CD4-positive, alpha-beta memory T cell (primary cell): ENCODE data around the gene SLC17A8. TPM values are rescaled to one million over a fixed set of nuclear protein-coding genes. Genes with fewer than 3 reads are reported as not detected.

ENCODE experiments used
- CTCF ChIA-PET: fragments of 350-600 bp; sonication (Branson Sonifier 250); formaldehyde crosslinking; loops from one replicate; lab custom pipeline; 2021; ENCODE audit warnings: inconsistent platforms; ENCODE audit not compliant: partially characterized antibody; lab: Charles Lee
- POLR2A ChIA-PET: fragments of 350-600 bp; sonication (Branson Sonifier 250); formaldehyde crosslinking; loops from one replicate; lab custom pipeline; 2021; ENCODE audit not compliant: partially characterized antibody; lab: Charles Lee
- DNase-seq, 5 donors: peaks; one replicate each; pipeline versions ENCODE4 v3.0.0 to v3.0.0-alpha.2; 2020 to 2022; ENCODE audit warnings: mixed read lengths in 1 of 5
- H3K27ac ChIP-seq: one replicate; pipeline ENCODE4 v1.7.0; 2013; ENCODE audit warnings: low read depth, low read length
- H3K27me3 ChIP-seq: 2 replicates; pipeline ENCODE4 v1.7.0; 2013; ENCODE audit warnings: mild to moderate bottlenecking, low read length, moderate library complexity; ENCODE audit not compliant: insufficient read depth
- H3K36me3 ChIP-seq: 2 replicates; pipeline ENCODE4 v1.7.0; 2013; ENCODE audit warnings: mild to moderate bottlenecking, low read length, moderate library complexity; ENCODE audit not compliant: insufficient read depth
- H3K4me1 ChIP-seq: 2 replicates; pipeline ENCODE4 v1.7.0; 2013; ENCODE audit warnings: mild to moderate bottlenecking, low read length, moderate library complexity; ENCODE audit not compliant: insufficient read depth
- H3K4me3 ChIP-seq, 2 donors: one replicate each; pipeline ENCODE4 v1.7.0; 2013; ENCODE audit warnings: low read length in 2 of 2, mild to moderate bottlenecking in 1 of 2
- H3K9me3 ChIP-seq, 2 donors: one replicate each; pipeline ENCODE4 v1.7.0; 2013; ENCODE audit warnings: low read length in 2 of 2, control low read depth in 1 of 2; ENCODE audit not compliant: control insufficient read depth in 1 of 2
- H3K27ac Mint-ChIP-seq, 7 donors: one replicate each; pipeline ENCODE4 v1.8.0; 2020 to 2021; ENCODE audit warnings: mixed read lengths in 7 of 7, mild to moderate bottlenecking in 6 of 7, inconsistent platforms in 3 of 7, moderate library complexity in 3 of 7
- H3K27me3 Mint-ChIP-seq, 2 donors: one replicate each; pipeline ENCODE4 v1.8.0; 2020 to 2021; ENCODE audit warnings: mixed read lengths in 2 of 2
- H3K36me3 Mint-ChIP-seq, 2 donors: one replicate each; pipeline ENCODE4 v1.8.0; 2020 to 2021; ENCODE audit warnings: mixed read lengths in 2 of 2, inconsistent platforms in 1 of 2, mild to moderate bottlenecking in 1 of 2
- H3K4me1 Mint-ChIP-seq, 4 donors: one replicate each; pipeline ENCODE4 v1.8.0; 2020 to 2021; ENCODE audit warnings: mixed read lengths in 4 of 4, mild to moderate bottlenecking in 1 of 4
- H3K4me3 Mint-ChIP-seq, 8 donors: one replicate each; pipeline ENCODE4 v1.8.0; 2020 to 2021; ENCODE audit warnings: mixed read lengths in 8 of 8, mild to moderate bottlenecking in 7 of 8, moderate library complexity in 6 of 8, inconsistent platforms in 3 of 8
- H3K9me3 Mint-ChIP-seq, 8 donors: one replicate each; pipeline ENCODE4 v1.8.0; 2020 to 2021; ENCODE audit warnings: mixed read lengths in 8 of 8, mild to moderate bottlenecking in 5 of 8, inconsistent platforms in 3 of 8, moderate library complexity in 1 of 8
- intact Hi-C: fragments of 100-400 bp; cut with micrococcal nuclease; formaldehyde crosslinking; loops from one replicate; pipeline ENCODE4 v1.15.1; 2023
- polyA plus RNA-seq, 2 donors: library from polyadenylated mRNA; unstranded; fragments of 300-500 nt; fragmentation: Illumina TruSeq; gene quantifications; one replicate each; pipeline ENCODE4 v1.2.3, GENCODE V29; 2021
- total RNA-seq, 2 experiments: library from RNA; stranded (reverse); gene quantifications; one replicate each; pipeline ENCODE4 v1.2.3, GENCODE V29; 2021

Gene SLC17A8
- total and polyA plus RNA-seq, 4 experiments from 2014 or later, result not detected

DNA sequence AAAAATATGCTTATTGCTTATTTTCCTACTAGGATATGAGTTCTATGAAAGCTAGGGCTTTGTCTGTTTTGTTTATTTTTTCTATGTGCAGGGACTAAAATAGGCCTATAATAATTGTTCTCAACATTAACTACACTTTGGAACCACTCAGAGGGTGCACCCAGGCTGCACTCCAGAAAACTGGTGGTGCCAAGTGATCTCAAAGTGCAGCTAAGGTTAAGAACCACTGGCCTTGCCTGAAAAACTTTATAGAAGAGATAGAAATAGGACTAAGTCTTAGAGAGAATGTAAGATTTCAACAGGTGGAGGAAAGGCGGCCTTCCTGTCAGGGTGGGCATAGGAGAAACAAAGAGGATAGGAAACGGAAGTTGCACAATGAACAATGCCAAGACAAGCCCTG, 79.1 kb downstream of the SLC17A8 start:
- Histone ChIP-seq H3K27me3 (no peaks in the 10 kb centered on the region), H3K36me3 (no peaks in the 10 kb centered on the region), H3K4me3 (no peak overlapping the region), H3K27ac (no peak overlapping the region), H3K9me3 (no peaks in the 10 kb centered on the region), H3K4me1 (no peaks in the 10 kb centered on the region)
- H3K27ac Mint-ChIP-seq, result no peak overlapping the region
- peaks cover 0 to 4% (median 0%) of the 10 kb centered on the region in 8 donors for H3K9me3 Mint-ChIP-seq
- intact Hi-C loops, result no loop called here
- no peak for DNase-seq
- H3K36me3 Mint-ChIP-seq, result no peaks in the 10 kb centered on the region
- no peak overlapping the region for H3K4me3 Mint-ChIP-seq
- peaks cover 0 to 2% of the 10 kb centered on the region in 2 donors for H3K27me3 Mint-ChIP-seq
- CTCF ChIA-PET, result no interaction called here
- POLR2A ChIA-PET, result no interaction called here
- no peaks in the 10 kb centered on the region for H3K4me1 Mint-ChIP-seq

DNA sequence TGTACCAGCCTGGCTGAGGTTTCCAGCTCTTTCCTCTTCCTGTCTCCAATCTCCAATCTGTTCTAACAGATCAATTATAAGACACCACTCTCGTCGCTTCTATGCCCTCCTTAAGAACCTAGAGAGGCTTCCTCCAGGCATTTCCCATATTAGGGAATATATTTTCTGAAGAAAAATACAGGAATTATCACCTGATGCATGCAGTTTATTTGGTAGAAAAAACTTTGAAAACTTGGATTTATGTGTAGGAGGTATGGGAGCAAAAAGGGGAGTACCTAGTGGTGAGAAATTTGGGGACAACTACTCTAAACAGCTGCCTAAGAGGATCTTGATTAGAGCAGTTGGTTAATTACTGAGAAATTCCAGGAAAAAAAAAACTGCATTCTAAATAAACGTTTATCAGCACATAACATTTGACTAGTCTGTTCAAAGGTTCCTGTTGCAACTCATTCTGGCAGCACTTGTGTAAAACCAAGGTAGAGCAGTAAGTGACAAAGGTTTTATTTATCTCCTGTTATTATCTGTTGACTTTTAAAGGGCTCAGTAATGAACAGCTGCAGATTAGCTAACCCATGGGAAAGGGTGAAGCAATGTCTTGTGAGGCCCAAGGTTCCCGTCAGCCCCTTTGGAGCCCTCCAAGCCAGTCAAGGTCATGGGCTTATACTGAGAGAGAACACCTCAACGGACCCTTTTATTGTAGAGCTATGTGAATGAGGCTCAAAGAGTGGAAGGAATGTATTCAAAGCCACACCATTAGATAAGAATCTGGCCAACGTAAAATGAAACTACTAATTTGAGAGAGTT, 80.4 kb downstream of the SLC17A8 start:
- H3K36me3 ChIP-seq, result no peaks in the 10 kb centered on the region
- Mint-ChIP-seq H3K9me3 (no peaks in the 10 kb centered on the region), H3K36me3 (no peaks in the 10 kb centered on the region), H3K4me3 (no peak overlapping the region), H3K4me1 (no peaks in the 10 kb centered on the region), H3K27me3 (peaks cover 0 to 2% of the 10 kb centered on the region in 2 donors), H3K27ac (no peak overlapping the region)
- no peak for DNase-seq
- CTCF ChIA-PET, result no interaction called here
- no peak overlapping the region for H3K4me3 ChIP-seq
- no peak overlapping the region for H3K27ac ChIP-seq
- POLR2A ChIA-PET, result no interaction called here
- H3K9me3 ChIP-seq, result no peaks in the 10 kb centered on the region
- no peaks in the 10 kb centered on the region for H3K4me1 ChIP-seq
- H3K27me3 ChIP-seq, result no peaks in the 10 kb centered on the region
- intact Hi-C loops, result no loop called here

GRCh38 chr12:100439797-100440196, 82.9 kb downstream of the SLC17A8 start:
- Mint-ChIP-seq H3K4me1 (no peaks in the 10 kb centered on the region), H3K36me3 (no peaks in the 10 kb centered on the region), H3K4me3 (no peak overlapping the region), H3K27me3 (peaks cover 1 to 2% of the 10 kb centered on the region in 2 donors), H3K9me3 (no peaks in the 10 kb centered on the region), H3K27ac (no peak overlapping the region)
- Histone ChIP-seq H3K4me3 (no peak overlapping the region), H3K9me3 (no peaks in the 10 kb centered on the region), H3K36me3 (no peaks in the 10 kb centered on the region), H3K27ac (no peak overlapping the region), H3K4me1 (no peaks in the 10 kb centered on the region), H3K27me3 (no peaks in the 10 kb centered on the region)
- no peak for DNase-seq
- POLR2A ChIA-PET, result no interaction called here
- CTCF ChIA-PET, result interaction anchor here (1.3 kb wide), 1 partner anchor 19 kb away, joined by 3 read pairs; no protein-coding TSS in a partner anchor
- intact Hi-C loops, result no loop called here

DNA sequence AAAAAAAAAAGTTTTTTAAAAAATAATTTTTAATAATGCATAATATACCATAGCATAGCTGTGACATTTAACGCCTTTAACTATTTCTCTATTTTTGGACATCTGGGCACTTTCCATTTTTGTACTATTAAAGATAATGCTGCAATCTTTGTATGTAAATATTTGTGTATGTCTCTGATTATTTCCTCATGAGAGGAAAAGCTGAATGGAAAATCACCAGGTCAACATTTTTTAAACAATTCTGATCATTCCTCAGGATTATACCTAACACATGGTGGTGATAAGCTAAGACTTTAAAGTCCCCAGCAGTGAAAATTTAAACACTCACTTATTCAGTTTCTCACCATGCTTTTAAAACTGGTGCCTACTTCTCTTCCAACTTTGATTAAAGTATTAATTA, 85.5 kb downstream of the SLC17A8 start:
- H3K36me3 Mint-ChIP-seq, result no peaks in the 10 kb centered on the region
- no peaks in the 10 kb centered on the region for H3K9me3 Mint-ChIP-seq
- POLR2A ChIA-PET, result no interaction called here
- peaks cover 13% of the 10 kb centered on the region in 2 donors for H3K27me3 Mint-ChIP-seq
- Histone ChIP-seq H3K36me3 (no peaks in the 10 kb centered on the region), H3K4me1 (no peaks in the 10 kb centered on the region), H3K4me3 (no peak overlapping the region), H3K9me3 (no peaks in the 10 kb centered on the region), H3K27me3 (no peaks in the 10 kb centered on the region), H3K27ac (no peak overlapping the region)
- CTCF ChIA-PET, result no interaction called here
- H3K4me1 Mint-ChIP-seq, result no peaks in the 10 kb centered on the region
- DNase-seq, result no peak
- H3K4me3 Mint-ChIP-seq, result no peak overlapping the region
- H3K27ac Mint-ChIP-seq, result no peak overlapping the region
- intact Hi-C loops, result no loop called here

- H3K27ac Mint-ChIP-seq, result no peak overlapping the region
Observed at GRCh38 chr12:100443434-100443833, 86.6 kb downstream of the SLC17A8 start.

GRCh38 chr12:100445081-100445481, 88.2 kb downstream of the SLC17A8 start:
- CTCF ChIA-PET, result no interaction called here
- H3K9me3 Mint-ChIP-seq, result no peaks in the 10 kb centered on the region
- Histone ChIP-seq H3K9me3 (no peaks in the 10 kb centered on the region), H3K36me3 (no peaks in the 10 kb centered on the region), H3K27ac (no peak overlapping the region), H3K4me1 (no peaks in the 10 kb centered on the region), H3K4me3 (no peak overlapping the region), H3K27me3 (no peaks in the 10 kb centered on the region)
- POLR2A ChIA-PET, result no interaction called here
- peaks cover 17 to 18% of the 10 kb centered on the region in 2 donors for H3K27me3 Mint-ChIP-seq
- H3K27ac Mint-ChIP-seq, result no peak overlapping the region
- no peaks in the 10 kb centered on the region for H3K36me3 Mint-ChIP-seq
- intact Hi-C loops, result no loop called here
- no peaks in the 10 kb centered on the region for H3K4me1 Mint-ChIP-seq
- H3K4me3 Mint-ChIP-seq, result no peak overlapping the region
- DNase-seq, result no peak

More at GRCh38 chr12:100443434-100443833, 86.6 kb downstream of the SLC17A8 start:
- no peaks in the 10 kb centered on the region for H3K36me3 Mint-ChIP-seq
- intact Hi-C loops, result no loop called here
- Histone ChIP-seq H3K36me3 (no peaks in the 10 kb centered on the region), H3K27me3 (no peaks in the 10 kb centered on the region), H3K27ac (no peak overlapping the region), H3K9me3 (no peaks in the 10 kb centered on the region), H3K4me1 (no peaks in the 10 kb centered on the region), H3K4me3 (no peak overlapping the region)
- H3K4me3 Mint-ChIP-seq, result no peak overlapping the region
- H3K27me3 Mint-ChIP-seq, result peaks cover 14 to 16% of the 10 kb centered on the region in 2 donors
- POLR2A ChIA-PET, result no interaction called here
- CTCF ChIA-PET, result no interaction called here
- H3K9me3 Mint-ChIP-seq, result no peaks in the 10 kb centered on the region
- no peaks in the 10 kb centered on the region for H3K4me1 Mint-ChIP-seq
- DNase-seq, result no peak

DNA sequence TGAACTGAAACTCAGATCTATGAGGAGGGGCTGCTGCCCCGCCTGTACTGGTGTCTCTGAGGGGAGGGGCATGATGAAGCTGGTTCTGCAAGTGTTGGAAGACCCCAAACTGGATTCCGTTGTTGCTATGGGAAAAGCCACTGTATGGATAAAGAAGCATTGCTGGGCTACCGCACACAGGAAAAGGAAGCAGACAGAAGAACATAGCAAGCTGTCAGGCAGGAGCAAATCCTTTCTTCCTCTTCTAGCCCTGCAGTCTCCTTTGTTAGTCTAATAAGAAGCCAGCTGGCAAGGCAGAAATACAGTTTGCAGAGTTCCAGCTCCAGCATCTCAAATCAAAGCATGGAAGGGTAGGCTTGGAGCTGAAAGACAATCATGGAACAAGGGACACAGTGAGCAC, 90.5 kb downstream of the SLC17A8 start:
- Mint-ChIP-seq H3K9me3 (no peaks in the 10 kb centered on the region), H3K27me3 (peaks cover 20 to 21% of the 10 kb centered on the region in 2 donors), H3K36me3 (no peaks in the 10 kb centered on the region), H3K27ac (no peak overlapping the region), H3K4me3 (no peak overlapping the region), H3K4me1 (no peaks in the 10 kb centered on the region)
- POLR2A ChIA-PET, result no interaction called here
- DNase-seq, result no peak
- CTCF ChIA-PET, result interaction anchor here (0.8 kb wide), 1 partner anchor 15 kb away, joined by 3 read pairs; no protein-coding TSS in a partner anchor
- H3K27ac ChIP-seq, result no peak overlapping the region
- no peak overlapping the region for H3K4me3 ChIP-seq
- H3K9me3 ChIP-seq, result no peaks in the 10 kb centered on the region
- H3K27me3 ChIP-seq, result no peaks in the 10 kb centered on the region
- H3K36me3 ChIP-seq, result no peaks in the 10 kb centered on the region
- intact Hi-C loops, result no loop called here
- H3K4me1 ChIP-seq, result no peaks in the 10 kb centered on the region
